H9 (cell line): Measurements from ENCODE around the gene PRUNE2. TPM values are rescaled to one million over a fixed set of nuclear protein-coding genes. Genes with fewer than 3 reads are reported as not detected.

Experiments
- DNase-seq: peaks from one replicate; pipeline ENCODE4 v3.0.0-alpha.2; 2017
- H2AFZ ChIP-seq: one replicate; pipeline ENCODE4 v1.6.1; 2013; ENCODE audit warnings: mild to moderate bottlenecking, low read length, control low read depth, moderate library complexity
- H2AK5ac ChIP-seq: 2 replicates; pipeline ENCODE4 v1.6.1; 2013; ENCODE audit warnings: low read length, control low read depth, mixed read lengths; ENCODE audit not compliant: insufficient read length
- H2BK120ac ChIP-seq: one replicate; pipeline ENCODE4 v1.6.1; 2013; ENCODE audit warnings: low read depth, mild to moderate bottlenecking, low read length, control low read depth, inconsistent platforms; ENCODE audit not compliant: poor library complexity, severe bottlenecking
- H2BK12ac ChIP-seq: 2 replicates; pipeline ENCODE4 v1.6.1; 2013; ENCODE audit warnings: low read length, control low read depth, mixed read lengths, low read depth; ENCODE audit not compliant: insufficient read length
- H2BK15ac ChIP-seq: 2 replicates; pipeline ENCODE4 v1.6.1; 2013; ENCODE audit warnings: low read depth, low read length, control low read depth
- H2BK20ac ChIP-seq: one replicate; pipeline ENCODE4 v1.6.1; 2013; ENCODE audit warnings: low read depth, mild to moderate bottlenecking, low read length, control low read depth, inconsistent platforms; ENCODE audit not compliant: poor library complexity, severe bottlenecking
- H2BK5ac ChIP-seq: 2 replicates; pipeline ENCODE4 v1.6.1; 2013; ENCODE audit warnings: low read length, control low read depth, mixed read lengths; ENCODE audit not compliant: insufficient read length
- H3K14ac ChIP-seq: 2 replicates; pipeline ENCODE4 v1.6.1; 2013; ENCODE audit warnings: low read length, control low read depth; ENCODE audit not compliant: insufficient read depth
- H3K18ac ChIP-seq: 2 replicates; pipeline ENCODE4 v1.6.1; 2013; ENCODE audit warnings: low read depth, mild to moderate bottlenecking, mixed read lengths, low read length, control low read depth; ENCODE audit not compliant: insufficient read length
- H3K23ac ChIP-seq: 2 replicates; pipeline ENCODE4 v1.6.1; 2013; ENCODE audit warnings: low read length, control low read depth, mixed read lengths, low read depth; ENCODE audit not compliant: insufficient read length
- H3K23me2 ChIP-seq: 2 replicates; pipeline ENCODE4 v1.6.1; 2013; ENCODE audit warnings: low read depth, mild to moderate bottlenecking, mixed read lengths, low read length, control low read depth; ENCODE audit not compliant: insufficient read length, poor library complexity, severe bottlenecking
- H3K27ac ChIP-seq: 2 replicates; pipeline ENCODE4 v1.5.1; 2013; ENCODE audit warnings: low read length, control low read depth, mixed read lengths, low read depth; ENCODE audit not compliant: insufficient read length
- H3K27me3 ChIP-seq: 2 replicates; pipeline ENCODE4 v1.6.1; 2013; ENCODE audit warnings: low read length, control low read depth, inconsistent platforms; ENCODE audit not compliant: insufficient read depth
- H3K4ac ChIP-seq: 2 replicates; pipeline ENCODE4 v1.6.1; 2013; ENCODE audit warnings: low read depth, mild to moderate bottlenecking, control low read depth, inconsistent platforms, low read length, moderate library complexity
- H3K4me1 ChIP-seq: 2 replicates; pipeline ENCODE4 v1.6.1; 2013; ENCODE audit warnings: low read length, control low read depth, inconsistent platforms; ENCODE audit not compliant: insufficient read depth
- H3K4me2 ChIP-seq: 2 replicates; pipeline ENCODE4 v1.6.1; 2013; ENCODE audit warnings: low read length, control low read depth, mixed read lengths; ENCODE audit not compliant: insufficient read length, insufficient read depth
- H3K56ac ChIP-seq: 2 replicates; pipeline ENCODE4 v1.6.1; 2013; ENCODE audit warnings: low read depth, mild to moderate bottlenecking, mixed read lengths, low read length, control low read depth; ENCODE audit not compliant: insufficient read length
- H3K79me1 ChIP-seq: 2 replicates; pipeline ENCODE4 v1.6.1; 2013; ENCODE audit warnings: low read depth, mild to moderate bottlenecking, moderate library complexity, low read length, control low read depth, inconsistent platforms; ENCODE audit not compliant: insufficient read depth, poor library complexity, severe bottlenecking
- H3K79me2 ChIP-seq: 2 replicates; pipeline ENCODE4 v1.6.1; 2013; ENCODE audit warnings: low read length, control low read depth, inconsistent platforms; ENCODE audit not compliant: insufficient read depth
- H3K9ac ChIP-seq: 2 replicates; pipeline ENCODE4 v1.6.1; 2013; ENCODE audit warnings: low read length, control low read depth, mixed read lengths; ENCODE audit not compliant: insufficient read length; ENCODE audit errors: extremely low read depth
- H3K9me3 ChIP-seq: one replicate; pipeline ENCODE4 v1.6.1; 2013; ENCODE audit warnings: low read depth, low read length, inconsistent platforms; ENCODE audit not compliant: control insufficient read depth
- H3T11ph ChIP-seq: one replicate; pipeline ENCODE4 v1.6.1; 2013; ENCODE audit warnings: mild to moderate bottlenecking, low read length, control low read depth, inconsistent platforms
- H4K20me1 ChIP-seq: one replicate; pipeline ENCODE4 v1.6.1; 2013; ENCODE audit not compliant: control insufficient read depth, insufficient read length, insufficient read depth
- H4K5ac ChIP-seq: 2 replicates; pipeline ENCODE4 v1.6.1; 2013; ENCODE audit warnings: low read depth, mild to moderate bottlenecking, mixed read lengths, low read length, control low read depth; ENCODE audit not compliant: insufficient read length
- H4K8ac ChIP-seq: replicated peaks from 2 replicates; pipeline ENCODE4 v1.6.1; 2013; ENCODE audit warnings: low read length, control low read depth, mixed read lengths, low read depth; ENCODE audit not compliant: insufficient read length
- H4K91ac ChIP-seq: 2 replicates; pipeline ENCODE4 v1.6.1; 2013; ENCODE audit warnings: low read depth, mild to moderate bottlenecking, moderate library complexity, mixed read lengths, low read length, control low read depth; ENCODE audit not compliant: insufficient read length
- H3K27ac Mint-ChIP-seq, 3 experiments: 2 replicates in 2 of 3; 3 replicates in 1 of 3; pipeline ENCODE4 v1.8.0; 2020 to 2021; ENCODE audit warnings: mixed read lengths in 3 of 3, mild to moderate bottlenecking in 1 of 3, moderate library complexity in 1 of 3
- H3K27me3 Mint-ChIP-seq: 2 replicates; pipeline ENCODE4 v1.8.0; 2021; ENCODE audit warnings: low read depth, mild to moderate bottlenecking, moderate library complexity, mixed read lengths
- H3K36me3 Mint-ChIP-seq, 3 experiments: 2 replicates in 2 of 3; 3 replicates in 1 of 3; pipeline ENCODE4 v1.8.0; 2020 to 2021; ENCODE audit warnings: low read depth in 3 of 3, mixed read lengths in 3 of 3; ENCODE audit not compliant: insufficient read depth in 1 of 3
- H3K4me1 Mint-ChIP-seq, 2 experiments: 2 replicates each; pipeline ENCODE4 v1.8.0; 2020; ENCODE audit warnings: mixed read lengths in 2 of 2
- H3K4me3 Mint-ChIP-seq, 2 experiments: 2 replicates in 1 of 2; 3 replicates in 1 of 2; pipeline ENCODE4 v1.8.0; 2020 to 2021; ENCODE audit warnings: mild to moderate bottlenecking in 2 of 2, mixed read lengths in 2 of 2, moderate library complexity in 1 of 2
- H3K9me3 Mint-ChIP-seq, 2 experiments: 2 replicates in 1 of 2; 3 replicates in 1 of 2; pipeline ENCODE4 v1.8.0; 2020; ENCODE audit warnings: mild to moderate bottlenecking in 2 of 2, mixed read lengths in 2 of 2, moderate library complexity in 1 of 2
- WGBS: extraction: QIAGEN DNeasy Blood & Tissue Kit; methylation state at CpG from one replicate; pipeline ENCODE4 v1.1.7; 2013; ENCODE audit warnings: missing lambda C conversion rate, low lambda C conversion rate, mixed read lengths; ENCODE audit not compliant: insufficient read length; ENCODE audit errors: extremely low coverage; 5-methylcytosine and 5-hydroxymethylcytosine counted together
- total RNA-seq: library from RNA; stranded (reverse); gene quantifications from 2 replicates; pipeline ENCODE4 v1.2.1, GENCODE V29; 2021
- TF ChIP-seq, protein P1 (sequence below): fragments of 200-600 bp; sonication (generic); conservative IDR thresholded peaks from 3 replicates; pipeline ENCODE4 v1.8.0; 2021; ENCODE audit warnings: antibody characterized with exemption, mild to moderate bottlenecking

PRUNE2 gene
- total RNA-seq, 1 experiment from 2014 or later, result 12.1 TPM

DNA sequence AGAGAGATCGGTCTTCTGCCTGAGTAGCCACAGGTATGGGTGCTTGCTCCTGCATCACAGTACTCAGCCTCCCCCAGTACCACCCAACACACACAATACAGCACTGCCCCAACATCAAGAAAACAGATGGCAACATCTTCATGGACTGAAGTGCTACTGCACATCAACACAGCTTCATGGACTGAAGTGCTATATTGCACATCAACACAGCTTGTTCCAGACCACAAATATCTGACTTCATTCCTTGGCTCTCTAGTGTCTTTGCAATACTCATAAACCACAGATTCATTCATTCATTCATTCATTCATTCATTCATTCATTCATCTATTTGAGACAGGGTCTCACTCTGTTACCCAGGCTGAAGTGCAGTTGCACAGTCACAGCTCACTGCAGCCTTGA, 172.8 kb downstream of the PRUNE2 start:
- Histone ChIP-seq H2AFZ (no peak overlapping the region), H3K4me1 (no peaks in the 10 kb centered on the region), H2BK5ac (no peak overlapping the region), H3T11ph (no peak overlapping the region), H3K23me2 (no peaks in the 10 kb centered on the region), H4K20me1 (no peaks in the 10 kb centered on the region), H4K91ac (no peak overlapping the region), H3K27me3 (no peaks in the 10 kb centered on the region), H3K79me2 (no peaks in the 10 kb centered on the region), H3K9ac (no peak overlapping the region), H2BK12ac (no peak overlapping the region), H4K8ac (no peak overlapping the region), H3K4me2 (no peak overlapping the region), H4K5ac (no peak overlapping the region), H2BK15ac (no peak overlapping the region), H3K4ac (no peak overlapping the region), H3K14ac (no peak overlapping the region), H3K79me1 (no peaks in the 10 kb centered on the region), H2BK20ac (no peak overlapping the region), H3K9me3 (no peaks in the 10 kb centered on the region), H3K56ac (no peak overlapping the region), H3K18ac (no peak overlapping the region), H3K23ac (no peak overlapping the region), H2BK120ac (no peak overlapping the region), H2AK5ac (no peak overlapping the region), H3K27ac (no peak overlapping the region)
- no peak overlapping the region for H3K4me3 Mint-ChIP-seq
- H3K36me3 Mint-ChIP-seq, result no peaks in the 10 kb centered on the region
- H3K4me1 Mint-ChIP-seq, result no peaks in the 10 kb centered on the region
- TF ChIP-seq, protein P1, sequence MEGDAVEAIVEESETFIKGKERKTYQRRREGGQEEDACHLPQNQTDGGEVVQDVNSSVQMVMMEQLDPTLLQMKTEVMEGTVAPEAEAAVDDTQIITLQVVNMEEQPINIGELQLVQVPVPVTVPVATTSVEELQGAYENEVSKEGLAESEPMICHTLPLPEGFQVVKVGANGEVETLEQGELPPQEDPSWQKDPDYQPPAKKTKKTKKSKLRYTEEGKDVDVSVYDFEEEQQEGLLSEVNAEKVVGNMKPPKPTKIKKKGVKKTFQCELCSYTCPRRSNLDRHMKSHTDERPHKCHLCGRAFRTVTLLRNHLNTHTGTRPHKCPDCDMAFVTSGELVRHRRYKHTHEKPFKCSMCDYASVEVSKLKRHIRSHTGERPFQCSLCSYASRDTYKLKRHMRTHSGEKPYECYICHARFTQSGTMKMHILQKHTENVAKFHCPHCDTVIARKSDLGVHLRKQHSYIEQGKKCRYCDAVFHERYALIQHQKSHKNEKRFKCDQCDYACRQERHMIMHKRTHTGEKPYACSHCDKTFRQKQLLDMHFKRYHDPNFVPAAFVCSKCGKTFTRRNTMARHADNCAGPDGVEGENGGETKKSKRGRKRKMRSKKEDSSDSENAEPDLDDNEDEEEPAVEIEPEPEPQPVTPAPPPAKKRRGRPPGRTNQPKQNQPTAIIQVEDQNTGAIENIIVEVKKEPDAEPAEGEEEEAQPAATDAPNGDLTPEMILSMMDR, result no peak
- H3K27me3 Mint-ChIP-seq, result no peaks in the 10 kb centered on the region; the same call in 1 of the 2 replicates
- no CpG with 5 or more reads among the region's 1 CpG for WGBS
- no peak for DNase-seq
- no peak overlapping the region for H3K27ac Mint-ChIP-seq
- no peaks in the 10 kb centered on the region for H3K9me3 Mint-ChIP-seq
